ENCODE data around the gene DLGAP1.

DNA sequence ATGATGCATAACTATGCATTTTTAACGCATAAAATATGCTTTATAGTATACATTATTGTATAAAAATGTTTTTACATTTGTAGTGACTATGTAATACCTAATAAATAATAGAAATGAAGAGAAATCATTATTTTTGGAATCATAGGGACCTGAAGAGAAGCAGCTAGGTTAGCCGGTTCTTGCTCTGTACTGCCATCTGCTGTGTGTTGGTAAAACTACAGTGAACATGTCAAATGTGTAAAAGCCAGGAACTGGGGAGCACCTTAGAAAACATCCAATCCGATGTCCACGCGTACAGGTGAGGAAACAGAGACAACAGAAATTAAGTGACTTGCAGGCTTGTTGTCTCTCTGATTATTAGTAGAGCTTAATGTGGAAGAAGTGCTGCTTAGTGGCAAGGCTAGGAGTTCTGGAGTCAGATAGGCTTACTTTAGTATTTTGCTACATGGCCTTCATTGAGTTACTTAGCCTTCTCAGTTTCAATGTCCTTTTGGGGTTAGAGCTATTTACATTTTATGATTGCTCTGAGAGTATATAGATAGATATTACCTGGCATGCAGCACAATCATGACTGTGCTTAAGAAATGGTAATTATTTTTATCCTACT lies 386.5 kb downstream of the DLGAP1 start:
- TF ChIP-seq, protein P1, sequence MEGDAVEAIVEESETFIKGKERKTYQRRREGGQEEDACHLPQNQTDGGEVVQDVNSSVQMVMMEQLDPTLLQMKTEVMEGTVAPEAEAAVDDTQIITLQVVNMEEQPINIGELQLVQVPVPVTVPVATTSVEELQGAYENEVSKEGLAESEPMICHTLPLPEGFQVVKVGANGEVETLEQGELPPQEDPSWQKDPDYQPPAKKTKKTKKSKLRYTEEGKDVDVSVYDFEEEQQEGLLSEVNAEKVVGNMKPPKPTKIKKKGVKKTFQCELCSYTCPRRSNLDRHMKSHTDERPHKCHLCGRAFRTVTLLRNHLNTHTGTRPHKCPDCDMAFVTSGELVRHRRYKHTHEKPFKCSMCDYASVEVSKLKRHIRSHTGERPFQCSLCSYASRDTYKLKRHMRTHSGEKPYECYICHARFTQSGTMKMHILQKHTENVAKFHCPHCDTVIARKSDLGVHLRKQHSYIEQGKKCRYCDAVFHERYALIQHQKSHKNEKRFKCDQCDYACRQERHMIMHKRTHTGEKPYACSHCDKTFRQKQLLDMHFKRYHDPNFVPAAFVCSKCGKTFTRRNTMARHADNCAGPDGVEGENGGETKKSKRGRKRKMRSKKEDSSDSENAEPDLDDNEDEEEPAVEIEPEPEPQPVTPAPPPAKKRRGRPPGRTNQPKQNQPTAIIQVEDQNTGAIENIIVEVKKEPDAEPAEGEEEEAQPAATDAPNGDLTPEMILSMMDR (conservative IDR thresholded peaks at IDR 0.05 in 1 of 2, IDR thresholded peaks at IDR 0.05 in 1 of 2; ENCODE audit: extremely low read depth in 1 of 2, insufficient read depth in 1 of 2, low read depth in 1 of 2, low read length in 2 of 2): peak; percentile 65 to 77
- no peak for TF ChIP-seq EZH2 (IDR thresholded peaks at IDR 0.05; ENCODE audit: borderline replicate concordance, low read length)
